Inflammatory macrophage treated with lipopolysaccharide for 1 hour (primary cell): Measurements from ENCODE around the gene EMC6.

Experiments
- DNase-seq, 2 donors: peaks; one replicate each; pipeline ENCODE4 v3.0.0-alpha.2; 2020 to 2022

EMC6 gene

GRCh38 chr17:3668279-3669084 lies at the start of gene EMC6, which contains the start of gene TAX1BP3:
TSS of gene EMC6 (plus strand) at chr17:3668812. CDS start at chr17:3669147, 335 bp downstream.
TSS of gene TAX1BP3 (minus strand) at chr17:3668578. CDS start at chr17:3668526, 52 bp downstream.
- DNase-seq = peak; percentile 98 to 100

- no peak for DNase-seq
Measured at GRCh38 chr17:3621146-3621720, 47.4 kb upstream of the EMC6 start.

DNA sequence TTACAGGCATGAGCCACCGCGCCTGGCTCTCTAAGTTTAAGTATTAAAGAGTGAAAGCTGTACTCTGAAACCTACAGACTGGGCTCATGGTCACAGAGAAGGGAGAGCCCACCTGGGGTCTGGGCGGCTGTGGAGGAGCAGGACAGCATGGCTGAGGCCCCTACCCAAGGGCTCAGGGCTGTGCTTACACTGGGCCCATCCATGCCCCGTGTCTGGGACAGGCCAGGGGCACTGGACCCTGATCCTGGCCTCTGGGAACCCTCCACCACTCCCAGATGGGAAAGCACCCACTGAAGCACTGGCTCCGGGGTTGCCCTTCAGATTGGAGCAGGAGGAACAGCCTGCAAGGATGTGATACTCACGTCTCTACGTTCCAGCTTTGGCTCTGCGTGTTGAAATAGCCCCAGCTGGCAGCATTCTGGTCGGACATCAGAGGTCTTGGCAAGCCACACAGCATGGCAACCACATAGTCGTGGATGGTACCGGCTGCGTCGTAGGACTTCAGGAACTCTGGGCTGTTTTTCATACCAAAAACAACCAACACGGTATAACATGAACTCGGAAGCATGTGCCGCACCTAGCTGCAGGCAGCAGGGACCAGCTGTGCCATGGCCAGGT lies 45.5 kb upstream of the EMC6 start:
- no peak for DNase-seq

DNA sequence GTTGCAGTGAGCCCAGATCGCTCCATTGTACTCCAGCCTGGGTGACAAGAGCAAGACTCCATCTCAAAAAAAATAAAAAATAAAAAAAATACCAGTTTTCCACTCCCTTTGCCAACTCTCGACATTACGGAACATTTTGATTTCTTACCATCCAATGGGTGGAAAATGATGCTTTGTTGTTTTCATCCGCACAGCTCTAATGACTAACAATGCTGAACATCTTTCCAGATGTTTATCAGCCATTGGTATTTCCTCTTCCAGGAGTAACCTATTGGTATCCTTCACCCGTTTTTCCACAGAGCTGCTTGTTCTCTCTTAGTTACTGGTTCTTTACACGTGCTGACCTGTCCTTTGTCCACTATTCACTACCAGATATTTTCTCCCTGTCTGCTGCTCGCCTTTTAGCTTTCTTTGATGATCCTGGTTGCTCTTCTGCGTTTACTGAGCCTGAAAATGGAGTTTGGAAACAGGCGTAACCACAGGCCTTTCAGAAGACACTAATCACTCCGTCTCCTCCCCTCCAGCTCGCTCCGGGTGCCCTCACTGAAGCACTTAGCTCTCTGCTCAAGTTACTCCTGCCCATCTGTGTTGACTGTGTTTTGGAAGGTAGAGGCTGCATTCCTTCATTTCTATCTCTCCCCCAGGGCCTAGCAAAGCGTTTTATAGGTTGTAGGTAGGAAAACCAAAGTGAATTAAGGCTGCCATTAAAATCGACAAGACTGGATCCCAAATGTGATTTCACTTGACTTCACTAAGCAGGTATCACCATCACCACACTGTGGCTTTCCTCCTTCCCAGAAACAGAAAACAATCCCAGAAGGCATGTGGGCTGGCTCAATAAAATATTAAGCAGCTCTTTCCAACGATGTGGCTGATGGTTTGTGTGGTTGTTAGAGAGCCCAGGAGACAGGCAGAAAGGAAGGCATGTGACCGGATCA lies 41.5 kb upstream of the EMC6 start:
- DNase-seq = no peak

GRCh38 chr17:3627769-3628167 lies 40.8 kb upstream of the EMC6 start:
- no peak for DNase-seq

GRCh38 chr17:3630781-3631180 lies 37.8 kb upstream of the EMC6 start:
- DNase-seq = peak in 1 of 2 donors; percentile 28

GRCh38 chr17:3632287-3632686 lies 36.3 kb upstream of the EMC6 start:
- peak; percentile 30 to 60 for DNase-seq

DNA sequence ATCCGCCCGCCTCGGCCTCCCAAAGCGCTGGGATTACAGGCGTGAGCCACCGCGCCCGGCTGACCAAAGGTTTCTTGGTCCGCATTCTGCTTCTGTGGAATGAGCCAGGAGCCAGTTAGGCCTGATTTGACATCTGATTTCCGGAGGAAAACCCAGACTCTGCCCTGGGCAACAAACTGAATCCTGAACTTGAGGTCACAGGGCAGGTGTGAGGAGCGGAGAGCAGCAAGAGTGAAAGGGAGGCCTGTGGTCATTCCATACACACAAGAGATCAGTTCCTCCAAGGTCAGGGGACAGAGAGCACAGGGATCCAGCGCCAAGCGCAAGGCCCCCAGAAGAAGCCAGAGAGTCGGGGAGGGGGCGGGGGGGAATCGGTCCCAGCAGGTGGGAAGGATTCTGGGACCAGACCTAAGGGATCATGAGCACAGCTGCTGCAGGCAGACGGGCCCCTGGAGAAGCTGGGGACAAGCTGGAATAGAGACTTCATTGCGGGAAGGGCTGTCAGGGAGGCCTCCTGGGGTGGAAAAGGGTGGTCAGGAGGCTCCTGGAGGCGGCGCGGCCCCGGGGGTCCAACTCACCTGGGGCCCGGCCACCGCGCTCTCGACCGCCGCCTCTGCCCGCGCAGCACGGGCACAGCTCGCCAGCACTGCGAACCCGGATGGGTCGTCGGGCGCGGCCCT lies 33.0 kb upstream of the EMC6 start:
- DNase-seq = no peak

GRCh38 chr17:3636154-3636907 lies 32.3 kb upstream of the EMC6 start, which contains the start of the genes CTNS and SHPK:
TSS of gene CTNS (plus strand) at chr17:3636760. CDS start at chr17:3640207, 3,447 bp downstream.
TSS of gene SHPK (minus strand) at chr17:3636250. CDS start at chr17:3636219, 31 bp downstream.
- DNase-seq = peak; percentile 97

- no peak for DNase-seq
Measured at GRCh38 chr17:3636908-3637373, 31.7 kb upstream of the EMC6 start.

DNA sequence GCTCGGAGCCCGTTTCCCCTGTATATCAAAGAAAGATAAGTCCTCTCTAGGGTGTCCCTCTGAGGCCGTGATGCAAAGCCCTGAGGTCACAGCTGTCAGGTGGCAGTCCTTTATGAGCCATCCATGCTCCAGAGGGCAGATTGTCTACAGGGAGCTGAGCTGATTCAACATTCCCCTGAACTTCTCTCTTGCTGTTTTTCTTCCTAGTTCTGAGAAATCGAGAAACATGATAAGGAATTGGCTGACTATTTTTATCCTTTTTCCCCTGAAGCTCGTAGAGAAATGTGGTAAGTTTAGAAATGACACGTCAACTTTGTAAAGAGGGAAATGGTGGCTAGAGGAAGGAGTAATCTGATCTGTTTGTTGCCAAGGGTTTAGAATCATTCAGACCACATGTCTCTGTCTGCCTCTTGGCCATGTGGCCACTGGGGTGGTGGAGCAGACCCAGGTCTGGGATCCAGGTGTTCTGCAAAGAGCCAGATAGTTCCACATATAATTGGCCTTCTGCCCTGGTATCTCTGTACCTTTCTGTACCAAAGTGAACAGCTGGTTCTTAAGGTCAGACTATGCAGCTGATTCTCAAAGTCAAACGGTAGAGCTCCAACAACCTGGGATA lies 28.5 kb upstream of the EMC6 start:
- peak; percentile 71 to 87 for DNase-seq

GRCh38 chr17:3641014-3641413 lies 27.6 kb upstream of the EMC6 start:
- no peak for DNase-seq

DNA sequence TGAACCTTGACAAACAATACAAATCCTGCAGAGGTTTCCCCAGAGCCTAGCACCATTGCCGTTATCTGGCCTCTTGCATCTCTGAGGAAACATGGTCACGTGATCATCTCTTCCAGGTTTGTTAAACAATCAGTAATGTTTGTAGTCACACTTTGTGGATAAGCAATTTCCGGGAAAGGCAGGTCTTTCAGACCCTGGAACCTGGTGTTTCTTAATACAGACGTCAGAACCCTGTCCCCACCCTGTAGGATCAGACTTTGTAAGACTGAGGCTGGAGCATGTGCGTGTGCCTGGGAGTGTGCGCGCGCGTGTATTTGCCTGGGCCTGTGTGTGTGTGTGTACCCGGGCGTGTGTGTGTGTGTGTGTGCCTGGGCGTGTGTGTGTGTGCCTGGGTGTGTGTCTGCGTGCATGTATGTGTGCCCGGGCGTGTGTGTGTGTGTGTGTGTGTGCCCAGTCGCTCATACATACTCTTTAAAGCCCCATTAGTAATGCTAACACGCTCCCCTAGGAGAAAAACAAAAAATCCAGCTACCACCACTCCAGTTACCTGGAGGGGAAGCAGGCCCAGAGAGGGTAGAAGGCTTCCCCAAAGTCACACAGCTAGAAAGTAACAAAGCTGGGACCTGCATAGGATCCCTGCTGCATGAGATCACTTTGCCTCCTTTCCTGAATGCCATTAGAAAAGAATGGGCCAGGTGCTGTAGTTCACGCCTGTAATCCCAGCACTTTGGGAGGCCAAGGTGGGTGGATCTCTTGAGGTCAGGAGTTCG lies 26.7 kb upstream of the EMC6 start:
- DNase-seq = no peak

DNA sequence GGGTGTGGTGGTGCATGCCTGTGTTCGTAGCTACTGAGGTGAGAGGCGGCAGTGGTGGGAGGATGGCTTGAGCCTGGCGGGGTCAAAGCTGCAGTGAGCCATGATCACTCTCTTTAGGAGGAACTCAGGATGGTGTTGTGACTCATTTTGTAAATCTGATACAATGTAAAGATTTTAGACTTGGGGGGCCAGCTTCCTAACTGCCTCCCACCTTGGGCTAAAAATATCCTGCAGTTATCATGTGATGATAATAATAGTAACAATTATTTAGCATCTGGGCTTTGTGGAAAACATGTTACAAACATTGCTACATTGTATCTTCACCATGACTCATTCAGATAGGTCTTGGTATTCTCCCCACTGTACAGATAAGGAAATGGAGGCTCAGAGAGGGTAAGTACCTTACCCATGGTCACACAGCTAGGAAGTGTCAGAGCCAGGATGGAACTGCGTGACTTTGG lies 24.7 kb upstream of the EMC6 start:
- peak; percentile 25 to 67 for DNase-seq

GRCh38 chr17:3645310-3645709 lies 23.3 kb upstream of the EMC6 start:
- DNase-seq = no peak

DNA sequence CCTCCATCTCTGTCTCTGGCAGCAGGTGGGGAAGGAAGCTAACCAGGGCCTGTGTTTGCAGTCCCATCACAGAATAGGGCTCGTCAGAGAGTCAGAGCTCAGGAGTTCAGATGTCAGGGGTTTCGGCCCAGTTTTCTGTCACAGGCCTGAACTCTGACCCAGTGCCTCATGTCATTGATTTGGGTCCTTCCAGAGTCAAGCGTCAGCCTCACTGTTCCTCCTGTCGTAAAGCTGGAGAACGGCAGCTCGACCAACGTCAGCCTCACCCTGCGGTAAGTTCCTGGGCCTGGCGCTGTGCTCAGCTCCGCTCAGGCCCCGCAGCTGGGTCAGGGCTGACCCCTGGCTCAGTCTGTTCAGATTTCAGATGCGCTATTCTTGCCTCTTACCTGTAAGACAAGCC lies 21.4 kb upstream of the EMC6 start:
- no peak for DNase-seq

- peak; percentile 27 to 36 for DNase-seq
Measured at GRCh38 chr17:3647769-3648555, 20.6 kb upstream of the EMC6 start.

DNA sequence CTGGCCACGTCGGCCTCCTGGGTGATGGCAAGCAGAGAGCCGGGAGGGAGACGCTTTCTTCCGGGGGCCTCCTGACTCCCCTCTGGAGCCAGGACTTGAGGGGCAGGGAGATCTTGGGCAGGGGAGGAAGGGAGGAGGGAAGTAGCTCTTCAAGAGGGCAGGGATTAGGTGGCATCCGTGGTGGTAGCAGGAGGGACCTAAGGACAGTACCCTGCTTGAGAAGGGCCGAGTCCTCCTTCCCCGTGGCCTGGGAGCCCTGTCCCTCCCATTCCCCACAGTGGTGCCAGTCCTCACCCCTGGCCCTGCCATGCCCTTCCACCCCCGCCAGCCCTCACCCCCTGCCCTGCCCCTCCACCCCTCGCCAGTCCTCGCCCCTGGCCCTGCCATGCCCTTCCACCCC lies 12.8 kb upstream of the EMC6 start:
- DNase-seq = no peak

GRCh38 chr17:3656353-3656752 lies 12.3 kb upstream of the EMC6 start:
- DNase-seq = no peak
